Heart right ventricle (tissue), 16 donors: Measurements from ENCODE around the gene ARHGAP42. TPM values are rescaled to one million over a fixed set of nuclear protein-coding genes. Genes with fewer than 3 reads are reported as not detected.

ENCODE experiments used
- ATAC-seq, 8 donors: fragments of 200-7000 bp; cut with Tn5 transposase; one replicate each; pipeline ENCODE4 v1.9.1; 2020; ENCODE audit warnings: mild to moderate bottlenecking in 8 of 8, moderate library complexity in 8 of 8, moderate number of reproducible peaks in 1 of 8
- DNase-seq, 2 donors: peaks; one replicate each; pipeline ENCODE4 v3.0.0-alpha.2; 2020
- H3K27ac ChIP-seq, 10 donors: fragments of 200-600 bp; sonication (generic) in 2 of 10; one replicate each; pipeline versions ENCODE4 v1.5.0 to v1.8.0; 2020 to 2022; ENCODE audit warnings: mild to moderate bottlenecking in 3 of 10
- H3K27me3 ChIP-seq, 7 donors: fragments of 200-600 bp; one replicate each; pipeline ENCODE4 v1.8.0; 2021 to 2022; ENCODE audit warnings: mild to moderate bottlenecking in 2 of 7
- H3K36me3 ChIP-seq, 9 donors: fragments of 200-600 bp; sonication (generic) in 1 of 9; one replicate each; pipeline versions ENCODE4 v1.5.0 to v1.8.0; 2020 to 2022; ENCODE audit warnings: mild to moderate bottlenecking in 2 of 9
- H3K4me1 ChIP-seq, 9 donors: fragments of 200-600 bp; sonication (generic) in 1 of 9; one replicate each; pipeline versions ENCODE4 v1.5.0 to v1.8.0; 2020 to 2022; ENCODE audit warnings: mild to moderate bottlenecking in 4 of 9
- H3K4me3 ChIP-seq, 10 donors: fragments of 200-600 bp; sonication (generic) in 2 of 10; one replicate each; pipeline versions ENCODE4 v1.5.0 to v1.8.0; 2020 to 2022; ENCODE audit warnings: mild to moderate bottlenecking in 7 of 10, moderate library complexity in 2 of 10
- H3K9me3 ChIP-seq, 11 donors: fragments of 200-600 bp in 10 of 11; sonication (generic) in 2 of 11; one replicate each; pipeline versions ENCODE4 v1.5.0 to v1.8.0; 2013 to 2022; ENCODE audit warnings: mild to moderate bottlenecking in 2 of 11, control low read depth in 1 of 11, moderate library complexity in 1 of 11
- WGBS, 2 donors: extraction: QIAGEN DNeasy Blood & Tissue Kit; methylation state at CpG; one replicate each; pipeline ENCODE4 v1.1.7; 2013; ENCODE audit warnings: inconsistent platforms in 1 of 2; 5-methylcytosine and 5-hydroxymethylcytosine counted together
- intact Hi-C, 10 donors: fragments of 100-400 bp; cut with DNase I; formaldehyde crosslinking; loops; one replicate each; pipeline versions ENCODE4 v1.11.1 to v1.14.2; 2022
- polyA plus RNA-seq, 2 donors: library from polyadenylated mRNA; stranded (reverse); fragments of 200-250 nt; gene quantifications; one replicate each; pipeline ENCODE4 v1.2.3, GENCODE V29; 2013
- total RNA-seq, 10 donors: library from RNA; stranded (reverse); fragmentation: NEBNext Ultra II Directional in 3 of 10; extraction: Animal tissue kit (Norgen Biotek cat#: 25700) in 3 of 10; gene quantifications; one replicate each; pipeline versions ENCODE4 v1.2.1 to v1.2.4, GENCODE V29; 2021 to 2023
- TF ChIP-seq, protein P1 (sequence below), 9 donors: fragments of 200-600 bp; sonication (generic) in 2 of 9; IDR thresholded peaks; one replicate each; pipeline versions ENCODE4 v1.5.0 to v1.8.0; 2021 to 2022; ENCODE audit warnings: antibody characterized with exemption in 9 of 9, mild to moderate bottlenecking in 5 of 9, moderate library complexity in 1 of 9
- donor health status: Arrhythmogenic right ventricular cardiomyopathy.
- donor health status: ischemic (EF 13 %, LVEDD 7.1; RV severe dilation, severe dysfunction).
- donor health status: healthy with polysubstance abuse.
- donor health status: DM: no; HTN: yes; CAD: no.
- donor health status: DM: no; HTN: no; CAD: no.
- donor health status: ischemic (EF 25% LVEDD 6.9; RV normal size, moderate dysfunction).
- donor health status: ischemic (EF 25% LVEDD 5.7; RV mildly dilated, moderate dysfunction).
- donor health status: healthy.
- donor health status: DM: yes; HTN: yes; CAD: no.
- donor health status: Ischemic cardiomyopathy.
- donor health status: ischemic (EF 35%, LVEDD 5.7; RV mildly dilated, moderate dysfunction).
- donor health status: nonischemic (EF 11% LVEDD 7.7; RV severe dilation, severe dysfunction).
- donor health status: DM: yes; HTN: yes; CAD: no.
- donor health status: PGD.
- donor health status: ischemic (EF 29% LVEDD 5.4; RV normal size, mild dysfunction).
- donor health status: nonischemic (EF 23%, LVEDD 6.1; RV moderate dilation, normal function).

ARHGAP42 gene
- total and polyA plus RNA-seq, 12 donors: 3.9 to 13.1 (median 8.8) TPM

DNA sequence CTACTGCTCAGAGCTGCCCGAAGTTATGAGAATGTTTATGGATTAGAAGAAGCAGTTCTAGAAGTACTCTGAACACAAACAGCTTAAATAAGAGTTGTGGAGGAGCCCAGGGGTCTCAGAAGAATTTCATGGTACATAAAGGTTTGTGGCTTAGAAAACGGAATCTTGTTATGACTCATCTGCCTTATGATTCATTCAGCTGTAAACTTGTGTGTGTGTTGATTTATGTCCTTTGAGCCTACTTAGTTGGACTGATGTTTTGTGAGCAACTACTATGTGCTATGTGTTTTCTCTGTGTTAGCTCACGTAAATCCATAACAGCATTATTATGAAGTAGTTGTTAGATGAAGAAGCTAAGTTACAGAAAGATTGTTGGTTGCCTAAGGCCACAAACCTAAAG is 238.8 kb downstream of the ARHGAP42 start:
- Histone ChIP-seq H3K9me3 (no peaks in the 10 kb centered on the region), H3K4me3 (no peak overlapping the region), H3K27ac (no peak overlapping the region), H3K36me3 (peaks cover 0 to 9% (median 0%) of the 10 kb centered on the region in 9 donors), H3K27me3 (no peaks in the 10 kb centered on the region), H3K4me1 (peaks cover 0 to 15% (median 0%) of the 10 kb centered on the region in 9 donors)
- ATAC-seq (no peak), DNase-seq (no peak)
- WGBS, 2 donors: 86 to 92% methylated on average over 3 of the region's 3 CpGs
- TF ChIP-seq, protein P1, sequence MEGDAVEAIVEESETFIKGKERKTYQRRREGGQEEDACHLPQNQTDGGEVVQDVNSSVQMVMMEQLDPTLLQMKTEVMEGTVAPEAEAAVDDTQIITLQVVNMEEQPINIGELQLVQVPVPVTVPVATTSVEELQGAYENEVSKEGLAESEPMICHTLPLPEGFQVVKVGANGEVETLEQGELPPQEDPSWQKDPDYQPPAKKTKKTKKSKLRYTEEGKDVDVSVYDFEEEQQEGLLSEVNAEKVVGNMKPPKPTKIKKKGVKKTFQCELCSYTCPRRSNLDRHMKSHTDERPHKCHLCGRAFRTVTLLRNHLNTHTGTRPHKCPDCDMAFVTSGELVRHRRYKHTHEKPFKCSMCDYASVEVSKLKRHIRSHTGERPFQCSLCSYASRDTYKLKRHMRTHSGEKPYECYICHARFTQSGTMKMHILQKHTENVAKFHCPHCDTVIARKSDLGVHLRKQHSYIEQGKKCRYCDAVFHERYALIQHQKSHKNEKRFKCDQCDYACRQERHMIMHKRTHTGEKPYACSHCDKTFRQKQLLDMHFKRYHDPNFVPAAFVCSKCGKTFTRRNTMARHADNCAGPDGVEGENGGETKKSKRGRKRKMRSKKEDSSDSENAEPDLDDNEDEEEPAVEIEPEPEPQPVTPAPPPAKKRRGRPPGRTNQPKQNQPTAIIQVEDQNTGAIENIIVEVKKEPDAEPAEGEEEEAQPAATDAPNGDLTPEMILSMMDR (IDR thresholded peaks at IDR 0.05): no peak
- intact Hi-C loops: loop anchor here in 5 of 10 donors (5.0 kb wide), 3 partner anchors 69 to 349 kb away; no protein-coding TSS in a partner anchor

DNA sequence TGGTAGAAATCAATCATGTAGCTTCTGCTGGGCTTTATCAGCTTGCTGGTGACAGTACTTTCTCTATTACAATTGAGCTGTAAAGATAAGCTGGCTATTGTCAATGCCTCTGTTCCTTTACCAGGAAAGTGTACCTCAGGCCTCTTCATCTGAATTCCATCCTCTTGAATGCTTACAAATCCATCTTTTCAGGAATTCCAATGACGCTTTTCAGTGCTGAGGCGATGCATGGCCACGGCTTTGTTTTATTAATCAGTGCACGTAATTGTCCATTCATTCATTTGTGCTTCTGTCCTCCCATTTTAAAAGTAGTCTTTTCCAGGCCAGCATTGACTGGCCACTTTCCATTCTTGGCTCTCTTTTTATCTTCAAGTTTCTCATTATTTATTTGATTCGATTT is 240.5 kb downstream of the ARHGAP42 start:
- TF ChIP-seq, protein P1 (IDR thresholded peaks at IDR 0.05): no peak
- no peaks in the 10 kb centered on the region for H3K27me3 ChIP-seq
- H3K36me3 ChIP-seq: no peaks in the 10 kb centered on the region
- DNase-seq: no peak
- H3K4me1 ChIP-seq: peaks cover 0 to 23% (median 0%) of the 10 kb centered on the region in 9 donors
- H3K27ac ChIP-seq: no peak overlapping the region
- no peak for ATAC-seq
- no peaks in the 10 kb centered on the region for H3K9me3 ChIP-seq
- intact Hi-C loops: loop anchor here in 5 of 10 donors (5.0 kb wide), 3 partner anchors 70 to 350 kb away; no protein-coding TSS in a partner anchor
- no peak overlapping the region for H3K4me3 ChIP-seq
- 75 to 78% methylated on average over 5 of the region's 5 CpGs for WGBS, 2 donors

DNA sequence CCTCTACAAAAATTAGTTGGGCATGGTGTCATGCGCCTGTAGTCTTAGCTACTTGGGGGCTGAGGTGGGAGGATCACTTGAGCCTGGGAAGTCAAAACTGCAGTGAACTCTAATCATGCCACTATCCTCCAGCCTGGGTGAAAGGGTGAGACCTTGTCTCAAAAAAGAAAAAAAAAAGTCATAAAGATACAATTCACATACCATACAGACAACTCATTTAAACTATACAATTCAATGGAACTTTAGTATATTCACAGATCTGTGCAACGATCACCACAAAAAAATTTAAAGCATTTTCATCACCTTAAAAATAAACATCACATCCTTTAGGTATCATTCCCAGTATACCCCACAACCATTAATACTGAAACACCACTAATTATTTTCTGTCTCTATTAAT is 241.3 kb downstream of the ARHGAP42 start:
- Histone ChIP-seq H3K27ac (no peak overlapping the region), H3K27me3 (no peaks in the 10 kb centered on the region), H3K36me3 (no peaks in the 10 kb centered on the region), H3K9me3 (no peaks in the 10 kb centered on the region), H3K4me1 (peaks cover 0 to 17% (median 0%) of the 10 kb centered on the region in 9 donors), H3K4me3 (no peak overlapping the region)
- TF ChIP-seq, protein P1 (IDR thresholded peaks at IDR 0.05): no peak
- intact Hi-C loops: loop anchor here in 5 of 10 donors (5.0 kb wide), 3 partner anchors 71 to 351 kb away; no protein-coding TSS in a partner anchor
- WGBS, 2 donors: 94 to 99% methylated on average over 2 of the region's 2 CpGs
- ATAC-seq (no peak), DNase-seq (no peak)

DNA sequence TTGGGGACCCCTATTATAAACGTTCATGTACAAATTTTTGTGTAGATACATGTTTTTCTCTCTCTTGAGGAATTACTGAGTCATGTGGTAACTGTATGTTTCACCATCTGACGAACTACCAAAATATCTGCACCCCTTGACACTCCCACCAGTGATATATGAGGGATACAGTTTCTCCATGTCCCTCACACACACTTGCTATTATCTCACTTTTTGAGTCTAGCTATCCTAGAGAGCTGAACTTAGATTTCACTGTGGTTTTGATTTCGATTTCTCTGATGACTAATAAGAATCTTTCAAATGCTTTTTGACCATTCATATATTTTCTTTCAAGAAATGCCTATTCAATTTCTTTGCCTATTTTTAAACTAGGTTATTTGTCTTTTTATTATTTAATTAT is 242.3 kb downstream of the ARHGAP42 start:
- no peak overlapping the region for H3K27ac ChIP-seq
- H3K9me3 ChIP-seq: no peaks in the 10 kb centered on the region
- TF ChIP-seq, protein P1 (IDR thresholded peaks at IDR 0.05): no peak
- DNase-seq (no peak), ATAC-seq (no peak)
- intact Hi-C loops: loop anchor here in 5 of 10 donors (5.0 kb wide), 3 partner anchors 72 to 352 kb away; no protein-coding TSS in a partner anchor
- 51 to 62% methylated on average over 3 of the region's 3 CpGs for WGBS, 2 donors
- no peak overlapping the region for H3K4me3 ChIP-seq
- H3K4me1 ChIP-seq: peaks cover 0 to 17% (median 0%) of the 10 kb centered on the region in 9 donors
- H3K36me3 ChIP-seq: no peaks in the 10 kb centered on the region
- no peaks in the 10 kb centered on the region for H3K27me3 ChIP-seq
